NCI-H345 treated with DMSO at 0.1 percent for 48 hours (cell line): ENCODE measurements around the gene CRELD2.
A peak's percentile ranks its signal among the peaks of the same experiment; 100 is the strongest.

Experiments
- DNase-seq: peaks from one replicate; lab custom pipeline; 2025; ENCODE audit not compliant: unreplicated experiment; lab: John Stamatoyannopoulos, UW

The CRELD2 gene

DNA sequence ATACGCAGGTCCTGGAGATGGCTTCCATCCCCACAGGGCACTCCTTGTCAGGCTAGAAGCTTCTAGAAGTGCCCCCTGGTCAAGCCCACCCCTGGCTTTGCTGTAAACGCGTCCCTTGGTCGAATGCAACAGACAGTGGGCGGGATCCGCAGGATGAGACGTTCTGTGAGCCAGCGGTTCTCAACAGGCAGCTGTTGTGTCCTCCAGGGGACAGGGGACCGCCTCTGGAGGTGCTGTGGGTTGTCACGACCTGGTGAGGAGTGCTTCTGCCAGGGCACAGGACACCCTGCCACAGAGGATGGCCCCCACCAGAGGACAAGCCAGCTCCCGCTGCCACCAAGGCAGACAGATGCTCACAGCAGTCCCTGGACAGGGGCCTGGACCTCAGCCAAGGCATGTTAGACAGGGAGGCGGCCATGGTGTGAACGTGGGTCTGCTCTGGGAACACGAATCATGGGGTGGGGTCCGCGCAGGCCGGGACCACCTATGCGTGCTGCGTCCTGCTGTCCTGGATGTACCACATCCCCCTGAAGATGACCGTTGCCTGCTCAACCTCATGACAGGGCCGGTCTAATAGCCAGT, 11.7 kb downstream of the CRELD2 start:
- DNase-seq, result no peak

DNA sequence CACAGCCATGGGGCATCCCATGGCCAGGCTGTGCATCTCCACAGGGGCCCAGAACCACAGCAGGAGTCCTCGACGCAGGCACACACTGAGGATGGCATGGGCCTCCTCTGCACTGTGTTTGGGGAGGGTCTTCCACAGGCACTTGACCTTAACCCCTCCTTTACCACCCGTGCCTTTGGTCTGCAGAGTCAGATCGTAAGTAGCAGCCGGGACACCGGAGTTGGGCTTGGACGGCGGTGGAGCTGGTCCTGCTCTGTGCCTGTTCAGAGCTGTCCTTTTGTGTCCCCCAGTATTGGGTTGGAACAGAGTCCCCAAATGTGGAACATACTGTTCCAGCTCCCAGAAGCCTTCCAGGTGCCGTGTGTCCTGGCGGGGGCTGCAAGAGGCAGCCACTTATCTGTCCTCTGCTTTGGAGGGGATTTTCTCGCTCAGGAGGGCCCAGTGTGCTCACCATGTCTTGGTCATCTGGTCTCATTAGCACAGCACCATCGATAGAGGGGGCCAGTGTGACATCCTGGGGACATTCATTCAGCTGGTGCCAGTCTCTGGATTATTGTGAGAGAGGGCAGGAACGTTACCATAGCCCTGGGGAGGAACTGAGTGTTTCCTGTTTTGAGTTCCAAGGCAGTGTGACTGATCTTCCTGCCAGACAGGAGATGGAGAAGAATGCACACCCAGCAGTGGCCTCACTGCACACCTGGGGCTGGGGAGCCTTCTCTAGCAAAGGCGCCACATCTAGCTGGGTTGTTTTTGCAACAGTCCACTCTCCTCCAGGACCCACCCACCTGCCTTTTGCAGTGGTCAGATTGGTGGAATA, 12.4 kb downstream of the CRELD2 start:
- DNase-seq, result peak; percentile 28

DNA sequence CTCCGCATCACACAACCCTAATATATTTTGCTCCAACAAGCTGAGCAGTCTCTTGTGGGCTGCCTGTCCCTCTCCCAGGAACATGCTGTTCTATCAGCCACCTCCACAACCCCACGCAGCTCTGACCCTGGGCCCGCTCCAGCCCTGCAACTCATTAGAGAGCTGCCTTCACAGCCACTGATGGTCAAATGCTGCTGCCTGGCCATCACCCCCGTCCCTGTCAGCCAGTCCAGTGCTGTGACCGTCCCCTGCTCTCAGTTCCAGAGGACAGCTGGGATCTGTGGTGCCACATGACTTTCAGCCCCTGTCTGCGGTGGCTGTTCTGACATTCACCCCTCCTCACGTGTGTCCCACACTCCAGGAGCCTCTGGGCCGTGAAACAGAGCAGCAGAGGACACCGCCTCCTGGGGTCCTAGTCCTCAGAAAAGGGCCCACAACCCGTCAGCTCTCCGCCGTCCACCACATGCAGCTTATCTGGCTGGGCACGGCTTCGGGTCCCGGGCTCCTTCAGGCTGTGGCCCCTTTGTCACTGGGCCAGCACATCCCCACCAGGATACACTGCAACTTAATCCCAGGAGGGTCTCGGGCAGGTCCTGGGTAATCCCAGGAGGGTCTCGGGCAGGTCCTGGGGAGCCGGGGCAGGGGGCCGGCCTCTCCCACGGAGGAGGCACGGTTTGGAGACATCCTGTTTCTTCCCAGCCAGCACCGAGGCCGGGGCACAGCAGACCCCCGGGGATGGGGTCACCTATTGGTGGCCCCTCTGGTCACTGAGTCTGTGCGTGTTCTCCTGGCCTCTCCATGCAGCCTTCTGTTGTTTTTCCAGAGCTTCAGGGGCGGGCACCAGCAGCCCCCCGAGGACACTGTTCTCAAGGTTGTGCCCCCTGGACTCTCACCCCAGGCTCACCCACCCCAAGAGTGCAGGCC, 15.1 kb downstream of the CRELD2 start:
- no peak for DNase-seq

DNA sequence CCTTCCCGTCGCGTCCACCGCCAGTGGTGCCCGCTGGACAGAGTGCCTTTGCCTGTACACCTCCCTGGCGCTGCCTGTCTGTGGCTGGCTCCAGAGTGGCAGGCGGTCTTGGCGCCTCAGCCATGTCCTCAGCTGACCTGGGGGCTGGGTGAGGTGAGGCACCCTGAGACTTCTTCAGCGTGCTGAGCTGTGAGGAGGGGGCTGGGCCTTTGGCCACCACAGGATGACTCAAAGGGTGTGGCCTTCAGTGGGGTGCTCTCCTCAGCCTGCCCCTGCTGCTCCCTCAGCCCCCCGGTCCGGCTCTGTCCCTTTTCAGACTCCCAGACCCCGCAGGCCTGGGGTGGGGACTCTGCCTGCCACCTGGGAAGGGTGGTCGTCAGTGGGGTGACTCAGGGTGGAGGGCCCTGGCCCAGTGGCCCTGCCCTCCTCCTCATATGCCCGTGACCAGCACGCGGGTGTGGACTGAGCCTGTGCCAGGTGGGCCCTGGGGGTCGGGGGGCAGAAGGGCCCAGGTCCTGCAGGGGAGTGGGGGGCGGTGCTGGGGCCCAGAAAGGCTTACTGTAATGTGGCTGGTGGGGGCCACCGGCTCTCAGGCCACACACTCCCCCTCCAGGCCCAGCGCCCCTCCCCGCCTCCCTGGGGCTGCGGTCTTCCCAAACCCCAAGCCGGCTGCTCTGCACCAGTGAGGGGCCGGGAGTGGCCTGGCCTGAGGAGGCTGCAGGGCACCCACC, 15.9 kb downstream of the CRELD2 start:
- no peak for DNase-seq

DNA sequence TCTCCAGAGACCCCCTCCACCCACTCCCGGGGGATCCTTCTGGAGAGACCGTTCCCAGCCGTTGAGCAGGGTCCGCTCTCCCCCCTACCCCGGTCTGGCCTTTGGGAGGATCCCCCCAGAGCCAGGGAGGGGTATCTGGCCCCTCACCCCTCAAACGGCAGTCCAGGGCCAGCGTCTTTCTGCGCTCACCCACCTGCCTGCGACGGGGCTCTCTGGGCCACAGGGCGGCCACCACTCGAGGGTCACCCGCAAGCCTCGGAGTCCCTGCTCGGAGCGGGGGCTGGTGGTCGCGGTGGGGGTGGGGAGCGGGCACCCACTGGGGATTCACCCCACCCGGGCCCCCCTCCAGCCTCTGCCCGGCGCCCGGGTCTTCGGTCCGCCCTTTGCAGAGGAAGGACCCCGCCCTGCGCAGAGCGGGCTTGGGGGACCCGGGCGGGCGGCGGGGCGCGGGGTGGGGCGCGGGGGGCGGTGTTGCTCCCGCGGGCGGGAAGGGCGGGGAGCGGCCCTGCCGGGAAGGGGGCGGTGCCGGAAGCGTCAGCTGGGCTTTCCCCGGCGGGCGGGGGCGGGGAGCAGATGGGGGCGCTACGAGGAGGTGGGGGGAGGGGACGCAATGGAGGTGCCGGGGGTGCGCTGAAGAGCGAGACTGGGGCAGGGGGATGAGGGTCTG, 16.6 kb downstream of the CRELD2 start:
- no peak for DNase-seq

DNA sequence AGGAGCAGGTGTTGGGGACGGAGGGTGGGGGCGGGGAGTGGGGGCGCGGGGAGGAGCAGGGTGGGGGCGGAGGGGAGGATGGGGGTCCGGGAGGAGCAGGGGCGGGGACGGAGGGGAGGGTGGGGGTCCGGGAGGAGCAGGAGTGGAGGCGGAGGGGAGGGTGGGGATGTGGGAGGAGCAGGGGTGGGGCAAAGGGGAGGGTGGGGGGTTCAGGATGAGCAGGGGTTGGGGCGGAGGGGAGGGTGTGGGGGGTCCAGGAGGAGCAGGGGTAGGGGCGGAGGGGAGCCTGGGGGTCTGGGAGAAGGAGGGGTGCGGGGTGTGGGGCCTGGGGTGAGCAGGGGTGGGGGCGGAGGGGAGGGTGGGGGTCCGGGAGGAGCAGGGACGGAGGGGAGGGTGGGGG, 17.1 kb downstream of the CRELD2 start:
- DNase-seq, result no peak

DNA sequence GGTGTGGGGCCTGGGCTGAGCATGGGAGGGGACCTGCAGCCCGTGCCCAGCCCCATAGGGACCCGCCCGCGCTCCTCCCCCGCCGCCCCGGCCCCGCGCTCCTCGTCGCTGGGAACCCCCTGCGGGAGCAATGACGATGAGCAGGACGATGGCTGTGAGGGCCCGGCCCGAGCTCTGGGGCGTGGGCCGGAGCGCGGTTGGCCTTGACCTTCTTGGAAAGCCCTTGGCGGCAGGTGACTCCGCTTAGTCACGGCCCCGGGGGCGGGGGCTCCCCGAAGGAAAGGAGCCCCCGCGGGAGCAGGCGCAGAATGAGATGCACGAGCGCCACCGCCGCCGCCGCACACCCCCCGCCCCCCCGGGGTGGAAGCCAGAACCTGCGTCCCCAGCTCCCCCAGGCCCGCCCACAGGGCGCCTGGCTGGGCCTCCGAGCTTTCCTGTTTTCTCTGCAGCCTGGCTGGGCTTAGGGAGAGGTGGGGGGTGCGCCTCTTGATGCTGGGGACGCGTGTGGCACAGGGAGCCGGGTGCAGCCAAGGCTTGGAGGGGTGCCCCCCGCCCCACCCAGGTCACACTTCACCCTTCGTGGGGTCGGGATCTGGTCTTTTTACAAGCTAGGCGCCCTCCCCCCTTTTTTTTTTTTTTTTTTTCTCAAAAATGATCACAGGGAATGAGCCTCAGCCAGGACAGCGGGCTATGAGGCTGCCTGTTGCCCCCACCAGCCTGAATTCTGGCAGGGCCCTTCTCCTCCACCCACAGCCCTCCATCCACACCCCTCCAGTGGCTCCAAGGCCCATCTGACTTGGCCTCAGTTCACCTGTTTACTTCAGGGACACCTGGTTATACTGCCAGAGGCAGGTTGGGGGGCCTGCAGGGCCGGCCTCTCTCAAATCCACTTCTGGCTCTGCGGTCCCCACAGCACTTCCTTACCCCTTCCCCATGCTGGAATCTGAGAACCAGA, 17.9 kb downstream of the CRELD2 start:
- no peak for DNase-seq

DNA sequence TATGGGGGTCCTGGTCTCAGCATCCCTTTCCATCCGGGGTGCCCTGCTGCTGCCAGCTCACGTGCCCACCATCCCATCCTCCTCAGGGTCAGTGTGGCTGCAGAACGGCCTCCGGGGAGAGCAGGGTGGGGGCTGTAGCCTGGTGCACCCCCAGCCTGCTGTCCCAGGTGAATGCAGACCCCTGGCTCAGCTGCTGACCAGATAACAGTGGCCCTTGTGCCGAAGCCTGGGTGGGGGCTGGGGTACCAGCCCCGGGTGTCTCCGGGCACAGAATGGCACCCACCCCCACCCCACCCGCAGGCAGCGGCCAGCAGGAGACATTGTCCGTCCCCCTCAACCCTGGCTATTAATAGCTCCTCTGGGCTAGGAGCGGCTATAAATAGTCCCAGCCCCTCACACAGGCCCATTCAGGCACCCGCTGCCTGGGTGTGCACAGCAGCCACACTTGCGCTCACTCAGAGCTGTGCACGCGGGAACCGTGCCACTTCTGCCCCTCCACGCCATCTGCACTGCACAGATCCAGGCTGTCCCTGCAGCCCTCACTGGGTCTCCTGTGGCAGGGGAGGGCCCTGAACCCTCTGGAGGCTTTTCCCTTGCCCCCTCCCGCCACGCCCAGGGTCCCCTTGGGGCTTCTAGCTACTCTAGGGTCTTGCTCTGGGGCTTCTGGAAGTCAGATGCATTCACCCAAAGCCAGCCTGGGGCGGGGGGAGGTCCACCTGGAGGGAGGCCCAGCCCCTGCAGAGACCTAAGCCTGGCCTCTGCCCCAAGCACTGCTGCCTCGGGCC, 18.7 kb downstream of the CRELD2 start:
- DNase-seq, result no peak

DNA sequence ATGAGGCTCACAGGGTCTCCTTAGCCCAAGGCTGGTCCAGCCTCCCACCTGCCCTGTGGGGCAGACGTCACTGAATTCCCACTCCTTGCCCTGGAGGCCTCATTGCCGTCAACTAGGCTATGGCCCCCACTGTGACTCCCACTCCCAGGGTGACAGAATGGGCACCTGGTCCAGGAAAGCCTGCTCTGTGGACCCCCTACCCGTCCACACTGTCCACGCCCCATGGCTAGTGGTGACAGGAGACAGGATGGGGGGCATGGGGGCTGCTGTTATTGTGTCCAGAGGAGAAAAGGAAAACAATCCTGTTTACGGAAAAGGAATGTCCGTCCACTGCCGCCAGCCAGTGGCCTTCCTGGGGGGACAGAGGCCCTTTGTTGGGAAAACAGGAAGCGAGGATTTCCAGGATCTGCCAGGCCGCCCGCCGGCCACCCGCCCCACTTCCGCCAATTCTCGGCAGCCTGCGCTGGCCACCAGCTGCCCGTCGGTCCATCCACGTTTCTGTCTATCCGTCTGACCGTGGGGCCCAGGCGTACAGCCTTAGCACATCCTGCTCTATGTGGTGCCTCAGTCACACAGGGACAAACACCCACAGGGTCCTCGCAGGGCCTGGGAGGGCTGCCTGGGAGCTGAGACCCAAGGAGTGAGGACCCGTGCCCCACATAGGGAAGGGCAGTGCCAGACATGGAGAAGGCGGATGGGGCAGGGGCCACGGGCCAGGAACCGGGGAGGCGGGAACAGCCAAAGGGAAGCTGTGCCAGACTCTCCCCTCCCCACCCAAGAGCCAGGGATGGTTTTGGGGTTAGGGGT, 19.5 kb downstream of the CRELD2 start:
- DNase-seq, result no peak

DNA sequence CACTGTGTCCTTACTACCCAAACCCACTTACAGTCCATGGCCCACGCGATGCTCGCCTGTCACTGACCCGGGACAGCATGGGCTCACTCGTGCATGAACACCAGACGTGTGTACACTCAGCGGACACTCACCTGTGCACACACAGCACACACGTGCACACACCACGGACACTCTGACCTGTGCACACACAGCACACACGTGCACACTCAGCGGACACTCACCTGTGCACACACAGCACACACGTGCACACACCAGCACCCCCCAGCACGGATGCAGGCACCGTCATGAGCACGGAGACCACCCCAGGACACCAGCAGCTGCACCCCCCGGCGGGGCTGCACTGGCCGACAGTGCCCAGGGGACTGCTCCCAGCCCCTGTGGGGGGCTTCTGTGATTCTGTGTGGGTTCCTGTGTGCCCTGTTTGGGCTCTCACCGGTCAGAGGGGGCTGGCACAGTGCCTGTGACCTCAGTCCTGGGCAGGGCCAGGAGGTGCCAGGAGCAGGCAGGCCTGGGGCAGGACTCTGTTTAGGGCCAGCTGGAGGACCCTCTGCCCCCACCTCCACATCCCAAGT, 20.2 kb downstream of the CRELD2 start:
- no peak for DNase-seq

DNA sequence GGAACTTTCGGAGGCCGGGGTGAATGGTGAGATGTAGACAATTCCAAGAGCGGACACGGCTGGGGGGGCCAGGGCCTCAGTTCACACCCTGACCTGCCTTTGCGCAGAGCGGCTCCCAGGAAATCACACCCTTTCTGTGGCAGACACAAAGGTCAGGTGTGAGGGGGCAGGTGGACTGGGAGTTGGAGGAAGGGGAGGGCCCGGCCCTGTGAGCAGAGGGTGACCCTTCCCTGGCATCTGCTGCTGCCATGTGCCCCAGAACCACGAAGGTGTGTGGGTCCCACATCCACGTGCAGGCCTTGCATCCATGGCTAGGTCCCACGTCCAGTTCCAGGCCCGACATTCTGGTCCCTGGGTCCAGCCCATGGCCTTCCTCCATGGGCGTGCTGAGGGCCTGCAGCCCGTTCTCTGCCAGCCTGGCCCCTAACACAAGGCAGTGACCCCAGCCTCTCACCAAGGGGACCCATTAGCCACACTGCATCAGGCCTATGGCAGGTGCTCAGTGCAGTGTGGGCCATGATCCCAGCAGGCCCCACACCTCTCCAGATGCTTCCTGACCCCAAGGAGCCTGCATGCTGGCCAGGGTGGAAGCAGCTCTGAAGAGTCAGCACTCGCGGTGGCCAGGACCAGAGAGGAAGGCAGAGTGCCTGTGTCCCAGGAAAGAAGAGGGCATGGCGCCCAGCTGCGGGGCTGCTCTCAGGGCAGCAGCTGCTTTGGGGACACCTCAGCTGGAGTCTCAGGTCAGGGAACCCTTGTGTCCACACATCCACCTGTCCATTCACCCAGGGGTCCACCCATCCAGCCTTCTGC, 23.3 kb downstream of the CRELD2 start:
- no peak for DNase-seq

DNA sequence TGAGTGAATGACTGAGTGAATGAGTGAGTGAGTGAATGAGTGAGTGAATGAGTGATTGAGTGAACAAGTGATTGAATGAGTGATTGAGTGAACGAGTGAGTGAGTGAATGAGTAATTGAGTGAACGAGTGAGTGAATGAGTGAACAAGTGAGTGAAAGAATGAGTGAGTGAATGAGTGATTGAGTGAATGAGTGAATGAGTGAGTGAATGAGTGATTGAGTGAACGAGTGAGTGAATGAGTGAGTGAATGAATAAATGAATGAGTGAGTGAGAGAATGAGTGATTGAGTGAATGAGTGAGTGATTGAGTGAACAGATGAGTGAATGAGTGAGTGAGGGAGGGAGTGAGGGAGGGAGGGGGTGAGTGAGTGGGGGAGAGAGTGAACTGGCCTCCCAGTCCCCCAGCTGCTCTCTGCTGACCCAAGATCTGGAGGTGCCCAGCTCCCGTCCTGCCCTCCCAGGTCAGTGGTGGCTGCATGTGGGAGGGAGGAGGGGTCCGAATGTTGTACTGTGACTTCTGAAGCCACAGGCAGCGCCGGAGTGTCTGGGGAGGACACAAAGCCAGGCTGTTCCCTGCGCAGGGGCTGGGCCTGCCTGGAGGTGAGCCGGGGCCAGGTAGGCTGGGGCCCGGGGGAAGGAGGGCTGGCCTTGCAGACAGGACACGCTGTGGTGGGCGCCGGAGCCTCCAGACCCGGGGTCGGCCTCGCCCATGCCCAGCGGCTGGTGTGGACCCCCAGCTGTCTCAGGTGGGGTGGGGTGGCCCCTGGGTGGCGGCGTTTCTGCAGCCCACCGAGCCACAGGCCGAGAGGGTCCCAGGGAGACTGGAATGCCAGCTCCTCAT, 24.4 kb downstream of the CRELD2 start:
- DNase-seq, result no peak

DNA sequence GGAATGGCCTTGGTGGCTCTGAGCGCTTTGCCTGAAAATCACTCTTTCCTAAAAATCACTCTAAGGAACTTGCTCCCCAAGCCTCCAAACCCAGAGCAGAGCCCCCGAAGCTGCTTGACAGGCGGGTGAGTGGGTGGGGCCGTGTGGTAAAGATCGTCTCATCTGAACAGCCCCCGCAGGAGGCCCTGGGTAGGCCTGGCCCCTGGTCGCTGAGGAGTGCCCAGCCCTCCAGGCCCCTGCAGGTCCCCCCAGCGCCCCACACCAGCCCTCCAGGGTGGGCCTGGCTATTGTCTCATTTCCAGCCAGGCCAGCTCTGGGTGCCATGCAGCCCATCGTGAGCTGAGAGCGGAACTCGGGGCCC, 25.0 kb downstream of the CRELD2 start:
- no peak for DNase-seq

DNA sequence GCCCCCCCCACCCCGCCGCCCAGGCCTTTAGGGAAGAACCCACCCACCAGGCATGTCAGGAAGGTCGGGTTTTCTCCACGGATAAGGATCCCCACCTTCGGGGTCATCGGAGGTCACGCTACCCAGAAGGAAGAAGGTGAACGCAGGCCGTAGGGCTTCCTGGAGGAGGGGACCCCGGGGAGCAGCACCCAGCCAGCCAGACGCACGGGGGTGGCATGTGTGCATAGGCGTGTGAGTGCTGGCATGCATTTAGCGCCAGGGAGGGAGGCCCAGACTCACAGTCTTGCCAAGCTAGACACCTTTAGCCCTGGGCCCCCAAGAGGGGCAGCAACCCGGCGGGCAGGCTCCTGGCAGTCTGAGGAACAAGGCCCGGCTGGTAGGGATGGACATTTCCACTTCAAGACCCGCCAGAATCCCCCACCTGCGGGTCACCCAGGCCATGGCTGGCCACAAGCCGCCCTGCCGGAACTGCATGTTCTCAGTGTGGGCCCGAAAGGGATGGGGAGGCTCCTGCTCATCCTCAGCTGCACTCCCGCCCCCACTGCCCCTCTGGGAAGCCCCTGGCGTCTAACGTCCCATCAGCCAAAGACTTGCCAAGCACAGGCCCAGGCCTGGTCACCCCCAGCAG, 25.5 kb downstream of the CRELD2 start:
- no peak for DNase-seq

DNA sequence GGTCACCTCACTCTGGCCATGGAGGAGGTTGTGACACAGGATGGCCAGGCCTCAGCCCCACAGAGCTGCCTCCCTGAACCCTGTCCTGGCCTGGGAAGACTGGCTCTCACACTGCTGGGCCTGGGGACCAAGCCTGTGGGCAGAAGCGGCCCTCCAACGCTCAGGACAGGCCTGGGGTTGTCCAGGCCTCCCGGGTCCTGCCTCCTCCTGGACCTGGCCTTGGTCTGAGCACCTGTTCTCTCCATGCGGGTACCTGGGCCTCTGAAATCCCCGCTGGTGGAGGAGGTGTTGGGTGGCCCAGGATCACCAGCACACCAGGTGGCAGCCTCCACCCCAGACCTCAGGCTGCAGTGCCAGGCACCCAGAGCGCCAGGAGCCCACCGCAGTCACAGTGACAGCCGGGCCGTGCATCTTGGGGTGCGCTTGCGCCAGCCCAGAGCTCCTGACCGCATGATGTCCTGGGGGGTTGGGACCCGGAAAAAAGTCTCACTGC, 26.0 kb downstream of the CRELD2 start:
- DNase-seq, result no peak
